GM12801 (cell line): ENCODE measurements around the gene NR1H2.

Experiments used
- CTCF ChIP-seq: IDR thresholded peaks from one replicate; pipeline ENCODE4 v1.5.1; 2011; ENCODE audit warnings: control low read depth; ENCODE audit not compliant: insufficient read length; ENCODE audit errors: extremely low read depth

Gene NR1H2

GRCh38 chr19:50378863-50379236 is 2.6 kb downstream of the NR1H2 start:
- TF ChIP-seq CTCF: no peak

GRCh38 chr19:50379602-50380001 is 3.3 kb downstream of the NR1H2 start:
- no peak for TF ChIP-seq CTCF

- no peak for TF ChIP-seq CTCF
Observed at GRCh38 chr19:50380137-50380536, 3.9 kb downstream of the NR1H2 start.

- no peak for TF ChIP-seq CTCF
Observed at GRCh38 chr19:50380751-50381151, 4.5 kb downstream of the NR1H2 start.

GRCh38 chr19:50381881-50382729 is 5.8 kb downstream of the NR1H2 start:
- no peak for TF ChIP-seq CTCF

GRCh38 chr19:50383001-50383851 is 7.0 kb downstream of the NR1H2 start:
- no peak for TF ChIP-seq CTCF

- TF ChIP-seq CTCF: no peak
Observed at GRCh38 chr19:50383852-50384684, 7.8 kb downstream of the NR1H2 start, which contains the start of gene POLD1. Gene POLD1, plus strand, starts transcription at chr19:50384347. Its CDS starts 14,505 bp downstream, at chr19:50398852.
